K562 treated with DMSO at 1 percent for 12 hours (cell line): ENCODE results near the gene C1QTNF12. TPM values are rescaled to one million over a fixed set of nuclear protein-coding genes. Genes with fewer than 3 reads are reported as not detected.

Experiments
- total RNA-seq: library from RNA; unstranded; fragments of 300-600 nt; gene quantifications from 2 replicates; pipeline ENCODE4 v1.2.3, GENCODE V29; 2022; ENCODE audit not compliant: insufficient read depth

C1QTNF12 gene, protein sequence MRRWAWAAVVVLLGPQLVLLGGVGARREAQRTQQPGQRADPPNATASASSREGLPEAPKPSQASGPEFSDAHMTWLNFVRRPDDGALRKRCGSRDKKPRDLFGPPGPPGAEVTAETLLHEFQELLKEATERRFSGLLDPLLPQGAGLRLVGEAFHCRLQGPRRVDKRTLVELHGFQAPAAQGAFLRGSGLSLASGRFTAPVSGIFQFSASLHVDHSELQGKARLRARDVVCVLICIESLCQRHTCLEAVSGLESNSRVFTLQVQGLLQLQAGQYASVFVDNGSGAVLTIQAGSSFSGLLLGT
- 1.5 TPM in 1 of 2 replicates, not detected in the other for total RNA-seq

DNA sequence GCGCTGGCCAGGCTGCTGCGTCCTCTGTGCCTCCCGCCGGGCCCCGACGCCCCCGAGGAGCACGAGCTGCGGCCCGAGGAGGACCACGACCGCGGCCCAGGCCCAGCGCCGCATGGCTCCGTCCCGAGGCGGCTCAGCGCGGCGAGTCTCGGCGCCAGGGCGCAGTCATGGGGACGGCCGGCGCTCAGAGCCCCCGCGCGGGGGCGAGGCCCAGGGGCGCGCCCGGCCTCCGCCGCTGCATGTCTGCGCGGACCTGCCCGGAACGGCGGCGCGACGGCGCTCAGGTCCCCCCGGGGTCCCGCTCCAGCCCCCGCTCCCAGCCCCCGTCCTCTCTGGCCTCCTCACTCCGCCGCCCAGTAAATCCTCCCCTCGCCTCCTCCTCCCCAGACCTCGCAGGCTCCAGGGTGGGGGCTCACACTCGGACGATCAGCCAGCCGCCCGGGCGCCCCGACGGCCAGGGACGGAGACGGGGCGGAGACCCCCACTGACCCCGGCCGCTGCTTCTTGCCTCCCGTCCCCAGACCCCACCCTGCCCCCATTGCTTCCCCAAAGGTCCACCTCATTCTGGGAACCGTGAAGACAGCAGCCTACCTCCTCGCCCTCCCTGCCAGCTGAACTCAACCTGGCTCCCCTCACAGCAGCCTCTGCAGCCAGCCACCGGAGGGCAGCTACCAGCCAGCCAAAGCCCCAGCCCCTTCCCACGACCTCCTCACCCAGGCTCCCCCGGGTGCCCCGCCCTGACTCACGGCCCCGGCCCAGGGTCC lies at the start of gene C1QTNF12:
C1QTNF12 (minus strand) TSS at position 146 of the 764 bp plus-strand sequence; CDS start at position 114, 32 bp downstream.

DNA sequence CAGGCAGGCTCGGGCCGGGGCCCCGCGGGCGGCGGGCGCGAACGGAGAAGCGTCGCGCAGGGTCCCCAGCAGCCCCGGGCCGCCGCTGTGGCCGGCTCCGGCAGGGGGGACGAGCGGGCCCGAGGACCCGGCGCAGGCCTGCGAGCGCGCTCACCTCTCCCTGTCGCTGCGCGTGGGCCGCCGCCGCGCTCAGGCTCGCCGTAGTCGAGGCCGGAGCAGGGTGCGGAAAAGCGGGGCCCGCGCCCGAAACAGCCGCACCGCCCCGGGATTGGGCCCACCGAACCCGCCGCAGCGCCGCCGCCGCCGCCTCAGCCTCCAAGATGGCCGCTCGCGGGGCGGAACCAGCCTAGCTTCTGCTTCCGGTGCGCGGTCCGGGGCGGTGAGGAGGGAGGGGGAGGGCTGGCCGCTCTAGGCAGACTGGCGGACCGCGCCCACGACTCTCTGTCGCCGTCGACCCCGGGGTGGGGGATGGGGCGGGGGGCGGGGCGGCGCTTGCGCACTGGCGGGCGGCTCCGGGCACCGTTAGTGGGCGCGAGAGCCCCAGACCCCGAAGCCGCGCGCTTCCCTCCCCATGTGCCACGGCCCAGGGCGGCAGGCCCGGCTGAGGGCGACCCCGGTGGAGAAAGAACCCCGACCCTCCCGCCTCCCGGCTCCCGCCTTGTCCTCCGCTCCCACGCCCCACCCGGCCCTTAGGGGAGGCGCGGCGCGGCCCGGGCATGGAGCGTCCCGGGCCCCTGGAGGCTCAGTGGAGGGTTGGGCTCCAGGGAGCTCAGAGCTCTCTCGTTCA lies 27.2 kb upstream of the C1QTNF12 start, which contains the start of gene UBE2J2:
UBE2J2 (minus strand) TSS at position 343 of the 787 bp plus-strand sequence. CDS start 5,862 bp downstream, outside the sequence.

DNA sequence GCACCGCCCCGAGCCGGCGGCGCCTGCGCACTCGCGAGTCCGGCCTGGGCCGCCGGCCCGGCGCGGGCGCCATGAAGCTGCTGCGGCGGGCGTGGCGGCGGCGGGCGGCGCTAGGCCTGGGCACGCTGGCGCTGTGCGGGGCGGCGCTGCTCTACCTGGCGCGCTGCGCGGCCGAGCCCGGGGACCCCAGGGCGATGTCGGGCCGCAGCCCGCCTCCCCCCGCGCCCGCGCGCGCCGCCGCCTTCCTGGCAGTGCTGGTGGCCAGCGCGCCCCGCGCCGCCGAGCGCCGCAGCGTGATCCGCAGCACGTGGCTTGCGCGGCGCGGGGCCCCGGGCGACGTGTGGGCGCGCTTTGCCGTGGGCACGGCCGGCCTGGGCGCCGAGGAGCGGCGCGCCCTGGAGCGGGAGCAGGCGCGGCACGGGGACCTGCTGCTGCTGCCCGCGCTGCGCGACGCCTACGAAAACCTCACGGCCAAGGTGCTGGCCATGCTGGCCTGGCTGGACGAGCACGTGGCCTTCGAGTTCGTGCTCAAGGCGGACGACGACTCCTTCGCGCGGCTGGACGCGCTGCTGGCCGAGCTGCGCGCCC lies 14.2 kb downstream of the C1QTNF12 start, which contains the start of gene B3GALT6:
B3GALT6 (plus strand) TSS at position 30 of the 588 bp plus-strand sequence; CDS start at position 72, 42 bp downstream.

DNA sequence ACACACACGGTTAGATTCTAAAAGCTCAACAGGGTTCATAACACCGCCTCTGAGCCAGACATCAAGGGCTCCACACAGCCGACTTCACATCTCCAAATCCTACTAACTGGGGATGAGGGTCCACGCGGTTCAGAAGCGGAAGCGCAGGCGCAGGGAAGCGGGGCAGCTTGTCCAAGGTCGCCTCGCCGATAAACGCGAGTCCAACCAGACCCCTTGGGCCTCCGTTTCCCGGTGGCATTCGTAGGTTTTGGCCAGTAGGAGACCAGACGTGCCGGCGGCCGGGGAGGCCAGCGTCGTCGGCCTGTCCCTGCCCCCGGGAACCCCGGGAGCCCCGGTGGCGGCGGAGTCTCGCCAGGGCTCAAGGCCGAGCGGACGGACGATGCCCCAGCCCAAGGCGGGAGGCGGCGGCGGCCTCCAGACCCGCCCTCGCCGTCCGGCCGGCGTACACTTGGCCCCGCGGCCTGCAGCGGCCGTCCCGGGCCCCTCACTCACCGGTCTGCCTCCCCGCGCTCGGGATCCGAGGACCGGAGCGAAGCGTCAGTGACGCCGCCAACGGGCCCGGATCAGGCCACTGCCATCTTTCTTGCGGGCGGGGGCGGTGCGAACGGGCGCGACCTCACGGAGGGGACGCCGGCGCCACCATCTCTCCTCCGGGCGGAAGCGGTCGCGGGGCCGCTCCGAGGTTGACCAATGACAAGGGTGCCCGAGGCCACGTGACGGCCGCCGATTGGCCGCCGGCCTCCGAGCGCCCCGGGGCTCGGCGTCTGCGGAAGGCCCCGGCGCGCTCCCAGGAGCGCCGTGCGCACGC lies 14.9 kb downstream of the C1QTNF12 start, which contains the start of gene SDF4:
SDF4 (minus strand) TSS at position 602 of the 808 bp plus-strand sequence. CDS start 3,229 bp downstream, outside the sequence.

DNA sequence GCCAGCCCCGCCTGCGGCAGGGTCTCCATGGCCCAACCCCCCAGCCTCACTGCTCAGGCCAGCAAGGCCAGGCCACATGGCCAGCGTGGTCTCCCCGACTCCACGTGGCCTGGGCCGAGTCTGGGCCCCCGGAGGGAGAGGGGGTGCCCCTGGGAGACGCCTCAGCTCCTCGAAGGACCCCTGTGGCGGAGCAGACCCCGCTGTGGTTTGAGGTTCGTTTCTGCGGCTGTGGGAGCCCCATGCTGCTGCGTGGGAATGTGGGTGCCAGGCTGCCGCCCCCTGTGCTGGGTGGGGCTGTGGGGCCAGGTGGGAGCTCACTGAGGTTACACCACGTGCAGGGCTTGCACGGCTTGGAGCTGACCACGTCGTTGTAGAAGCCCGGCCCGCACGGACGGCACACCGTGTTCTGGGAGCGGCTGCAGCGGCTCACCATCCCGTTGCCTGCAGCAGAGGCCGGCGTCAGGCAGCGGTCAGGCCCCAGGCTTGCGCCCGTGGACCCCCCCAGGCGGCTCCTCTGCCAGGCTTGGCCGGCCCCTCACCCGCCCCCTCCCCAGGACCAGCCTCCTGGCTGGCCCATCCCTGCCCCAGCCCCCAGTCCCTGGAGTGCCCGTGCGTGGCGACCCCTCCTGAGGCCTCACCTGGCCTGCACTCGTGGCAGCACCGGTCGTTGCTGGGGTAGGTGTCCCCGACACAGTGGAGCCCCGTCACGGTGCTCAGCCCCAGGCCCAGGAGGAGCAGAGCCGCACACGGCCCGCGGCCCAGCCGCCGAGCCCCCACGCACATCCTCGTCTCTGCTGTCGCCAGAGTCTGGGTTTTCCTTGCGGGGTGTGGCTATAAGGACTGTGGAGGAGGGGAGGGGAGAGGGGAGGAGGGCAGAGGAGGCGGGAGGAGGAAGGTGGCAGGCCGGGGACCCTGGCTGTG lies 32.9 kb downstream of the C1QTNF12 start, which contains the start of gene TNFRSF4:
TNFRSF4 (minus strand) TSS at position 809 of the 921 bp plus-strand sequence; CDS start at position 783, 26 bp downstream.

DNA sequence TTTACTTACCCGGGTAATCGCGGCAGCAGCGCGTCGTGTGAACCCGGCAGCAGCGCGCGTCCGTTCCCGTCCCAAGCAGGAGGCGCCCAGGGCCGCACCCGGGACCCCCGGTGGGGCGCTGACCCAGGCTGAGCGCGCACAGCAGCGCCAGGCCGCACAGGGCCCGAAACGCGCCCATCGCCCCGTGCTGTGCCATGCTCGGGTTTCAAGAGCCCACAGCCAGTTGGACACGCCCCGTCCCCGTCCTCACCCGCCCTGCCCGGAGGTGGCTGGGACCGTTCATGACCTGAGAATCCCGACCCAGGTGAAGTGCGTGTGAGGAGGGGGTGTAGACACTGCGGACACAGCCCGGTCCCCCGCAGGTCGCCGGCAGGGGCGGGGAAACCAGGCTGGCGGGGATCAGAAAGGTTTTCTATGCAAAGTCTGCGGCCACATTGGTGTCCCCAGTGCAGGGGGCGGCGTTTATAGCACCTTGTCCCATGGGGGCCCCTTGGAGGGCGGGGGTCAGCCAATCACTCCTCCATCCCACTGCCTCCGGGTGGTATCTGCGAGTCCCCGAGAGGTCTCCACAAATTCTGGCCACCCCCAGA lies 40.1 kb downstream of the C1QTNF12 start, which contains the start of gene TNFRSF18:
TNFRSF18 (minus strand) TSS at position 217 of the 590 bp plus-strand sequence; CDS start at position 196, 21 bp downstream.

Other genes with a start within 250 kb of the C1QTNF12 start
- gene HES4, start 246.6 kb downstream of the C1QTNF12 start, total RNA-seq = 20.6 and 29.0 TPM in 2 replicates
- gene ISG15, start 233.2 kb downstream of the C1QTNF12 start, total RNA-seq = 83.6 and 158 TPM in 2 replicates
- 34.6 and 62.3 TPM in 2 replicates for gene AGRN, start 226.6 kb downstream of the C1QTNF12 start, total RNA-seq
- gene RNF223, start 172.4 kb downstream of the C1QTNF12 start, total RNA-seq = not detected in 2 replicates
- 18.6 and 20.1 TPM in 2 replicates for gene C1orf159, start 130.6 kb downstream of the C1QTNF12 start, total RNA-seq
- not detected in 2 replicates for gene TTLL10, start 72.8 kb downstream of the C1QTNF12 start, total RNA-seq
- gene TNFRSF18, start 40.1 kb downstream of the C1QTNF12 start, total RNA-seq = not detected in 2 replicates
- not detected in 2 replicates for gene TNFRSF4, start 32.6 kb downstream of the C1QTNF12 start, total RNA-seq
- gene SDF4, start 14.7 kb downstream of the C1QTNF12 start, total RNA-seq = 225 and 241 TPM in 2 replicates
- gene B3GALT6, start 14.5 kb downstream of the C1QTNF12 start, total RNA-seq = 10.9 and 12.4 TPM in 2 replicates
- 113 and 137 TPM in 2 replicates for gene UBE2J2, start 27.1 kb upstream of the C1QTNF12 start, total RNA-seq
- 1.6 and 1.8 TPM in 2 replicates for gene SCNN1D, start 33.7 kb upstream of the C1QTNF12 start, total RNA-seq
- gene ACAP3, start 61.2 kb upstream of the C1QTNF12 start, total RNA-seq = 32.4 and 42.0 TPM in 2 replicates
- gene PUSL1, start 61.9 kb upstream of the C1QTNF12 start, total RNA-seq = 55.4 and 63.1 TPM in 2 replicates
- gene INTS11, start 77.9 kb upstream of the C1QTNF12 start, total RNA-seq = 176 and 179 TPM in 2 replicates
- gene CPTP, start 78.1 kb upstream of the C1QTNF12 start, total RNA-seq = 25.3 and 37.2 TPM in 2 replicates
- 0.51 and 0.98 TPM in 2 replicates for gene TAS1R3, start 84.6 kb upstream of the C1QTNF12 start, total RNA-seq
- gene DVL1, start 102.7 kb upstream of the C1QTNF12 start, total RNA-seq = 71.5 and 80.2 TPM in 2 replicates
- 9.5 and 9.6 TPM in 2 replicates for gene MXRA8, start 111.8 kb upstream of the C1QTNF12 start, total RNA-seq
- 226 and 364 TPM in 2 replicates for gene AURKAIP1, start 128.5 kb upstream of the C1QTNF12 start, total RNA-seq
- 73.7 and 213 TPM in 2 replicates for gene CCNL2, start 152.6 kb upstream of the C1QTNF12 start, total RNA-seq
- gene MRPL20, start 160.6 kb upstream of the C1QTNF12 start, total RNA-seq = 103 and 150 TPM in 2 replicates
- gene ANKRD65, start 174.6 kb upstream of the C1QTNF12 start, total RNA-seq = not detected in 2 replicates
- gene VWA1, start 189.0 kb upstream of the C1QTNF12 start, total RNA-seq = 12.1 and 22.7 TPM in 2 replicates
- not detected in 2 replicates for gene ATAD3C, start 203.0 kb upstream of the C1QTNF12 start, total RNA-seq
- 19.0 and 23.1 TPM in 2 replicates for gene ATAD3B, start 225.0 kb upstream of the C1QTNF12 start, total RNA-seq